Astrocyte (in vitro differentiated cells and primary cell): ENCODE measurements around the gene PCMT1.

Experiments
- EZH2 ChIP-seq: IDR thresholded peaks from 2 replicates; pipeline ENCODE4 v1.6.1; 2012; ENCODE audit warnings: mild to moderate bottlenecking, low read length, inconsistent platforms; ENCODE audit not compliant: insufficient read depth
- TF ChIP-seq, protein P1 (sequence below): IDR thresholded peaks from 2 replicates; pipeline ENCODE4 v1.5.1; 2011; ENCODE audit warnings: low read depth, mild to moderate bottlenecking, inconsistent platforms, low read length, moderate library complexity; ENCODE audit not compliant: insufficient read depth

DNA sequence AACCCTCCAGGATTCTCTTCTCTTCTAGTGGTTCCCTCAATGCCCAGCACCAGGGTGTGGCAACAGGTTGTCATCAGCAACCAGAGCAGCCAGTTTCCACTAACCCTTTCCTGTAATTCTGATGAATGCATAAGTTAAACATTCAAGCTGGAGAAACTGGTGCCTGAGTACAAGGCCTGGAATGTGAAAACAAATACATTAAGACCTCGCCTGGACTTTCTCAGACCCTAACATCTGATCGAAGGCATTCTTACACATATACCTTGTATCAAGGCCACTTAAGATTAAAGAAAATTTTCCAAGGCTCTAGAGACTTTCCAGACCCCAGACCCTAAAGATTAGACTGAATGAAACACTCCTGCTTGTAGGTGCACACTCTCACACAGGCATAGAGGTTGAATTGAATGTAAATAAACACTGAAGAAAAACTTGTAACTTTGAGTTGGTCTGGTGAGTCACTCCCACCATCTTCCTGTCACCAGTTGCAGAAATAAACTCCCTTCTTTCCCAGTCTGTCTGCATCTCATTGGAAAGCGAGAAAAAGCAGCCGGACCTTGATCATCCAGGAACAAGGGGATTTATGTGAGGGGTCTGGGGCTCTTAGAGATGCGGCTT, 105.6 kb downstream of the PCMT1 start:
- TF ChIP-seq, protein P1, sequence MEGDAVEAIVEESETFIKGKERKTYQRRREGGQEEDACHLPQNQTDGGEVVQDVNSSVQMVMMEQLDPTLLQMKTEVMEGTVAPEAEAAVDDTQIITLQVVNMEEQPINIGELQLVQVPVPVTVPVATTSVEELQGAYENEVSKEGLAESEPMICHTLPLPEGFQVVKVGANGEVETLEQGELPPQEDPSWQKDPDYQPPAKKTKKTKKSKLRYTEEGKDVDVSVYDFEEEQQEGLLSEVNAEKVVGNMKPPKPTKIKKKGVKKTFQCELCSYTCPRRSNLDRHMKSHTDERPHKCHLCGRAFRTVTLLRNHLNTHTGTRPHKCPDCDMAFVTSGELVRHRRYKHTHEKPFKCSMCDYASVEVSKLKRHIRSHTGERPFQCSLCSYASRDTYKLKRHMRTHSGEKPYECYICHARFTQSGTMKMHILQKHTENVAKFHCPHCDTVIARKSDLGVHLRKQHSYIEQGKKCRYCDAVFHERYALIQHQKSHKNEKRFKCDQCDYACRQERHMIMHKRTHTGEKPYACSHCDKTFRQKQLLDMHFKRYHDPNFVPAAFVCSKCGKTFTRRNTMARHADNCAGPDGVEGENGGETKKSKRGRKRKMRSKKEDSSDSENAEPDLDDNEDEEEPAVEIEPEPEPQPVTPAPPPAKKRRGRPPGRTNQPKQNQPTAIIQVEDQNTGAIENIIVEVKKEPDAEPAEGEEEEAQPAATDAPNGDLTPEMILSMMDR, result no peak
- no peak for TF ChIP-seq EZH2
